D341Med (cell line): ENCODE data around the gene SEPHS2.
A peak's percentile ranks its signal among the peaks of the same experiment; 100 is the strongest.
"Not testable (repeated sequence)": the region's sequence is repeated elsewhere in the genome, so short reads cannot be mapped to it uniquely, and the experiment has no call there.

Experiments
- DNase-seq: peaks from one replicate; pipeline ENCODE4 v3.0.0; 2012; ENCODE audit warnings: low spot score

SEPHS2 gene, protein sequence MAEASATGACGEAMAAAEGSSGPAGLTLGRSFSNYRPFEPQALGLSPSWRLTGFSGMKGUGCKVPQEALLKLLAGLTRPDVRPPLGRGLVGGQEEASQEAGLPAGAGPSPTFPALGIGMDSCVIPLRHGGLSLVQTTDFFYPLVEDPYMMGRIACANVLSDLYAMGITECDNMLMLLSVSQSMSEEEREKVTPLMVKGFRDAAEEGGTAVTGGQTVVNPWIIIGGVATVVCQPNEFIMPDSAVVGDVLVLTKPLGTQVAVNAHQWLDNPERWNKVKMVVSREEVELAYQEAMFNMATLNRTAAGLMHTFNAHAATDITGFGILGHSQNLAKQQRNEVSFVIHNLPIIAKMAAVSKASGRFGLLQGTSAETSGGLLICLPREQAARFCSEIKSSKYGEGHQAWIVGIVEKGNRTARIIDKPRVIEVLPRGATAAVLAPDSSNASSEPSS

DNA sequence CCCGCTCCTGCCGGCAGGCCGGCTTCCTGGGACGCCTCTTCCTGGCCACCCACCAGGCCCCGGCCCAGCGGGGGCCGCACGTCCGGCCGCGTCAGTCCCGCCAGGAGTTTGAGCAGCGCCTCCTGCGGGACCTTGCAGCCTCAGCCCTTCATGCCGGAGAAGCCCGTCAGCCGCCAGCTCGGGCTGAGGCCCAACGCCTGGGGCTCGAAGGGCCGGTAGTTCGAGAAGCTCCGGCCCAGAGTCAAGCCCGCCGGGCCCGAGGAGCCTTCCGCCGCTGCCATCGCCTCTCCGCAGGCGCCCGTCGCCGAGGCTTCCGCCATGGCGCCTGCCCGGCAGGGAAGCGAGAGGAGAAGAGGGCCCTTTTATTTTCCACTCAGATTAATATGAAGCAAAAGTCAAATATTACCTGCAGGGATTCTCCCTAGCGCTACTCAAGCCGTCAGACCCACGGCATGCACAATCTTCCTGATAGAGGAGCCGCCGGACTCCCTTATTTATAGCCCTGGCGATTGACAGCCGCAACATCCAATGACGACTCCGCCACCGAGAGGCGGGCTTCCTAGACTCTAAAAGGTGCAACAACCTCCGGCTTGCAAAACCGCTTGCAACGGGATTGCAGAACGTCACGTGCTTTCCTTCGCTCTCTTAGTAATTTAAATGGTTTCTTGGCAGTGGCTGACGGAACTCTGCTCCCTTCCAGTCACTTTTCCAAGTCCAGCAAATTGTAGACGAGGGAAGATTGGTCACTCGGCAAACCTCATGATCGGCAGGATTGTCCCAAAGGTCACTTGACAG lies at the start of gene SEPHS2:
SEPHS2 (minus strand) TSS at position 467 of the 795 bp plus-strand sequence; CDS start at position 320, 147 bp downstream.
- peak; percentile 92 for DNase-seq

- no peak for DNase-seq
Observed at GRCh38 chr16:30494709-30495108, 49.0 kb upstream of the SEPHS2 start.

DNA sequence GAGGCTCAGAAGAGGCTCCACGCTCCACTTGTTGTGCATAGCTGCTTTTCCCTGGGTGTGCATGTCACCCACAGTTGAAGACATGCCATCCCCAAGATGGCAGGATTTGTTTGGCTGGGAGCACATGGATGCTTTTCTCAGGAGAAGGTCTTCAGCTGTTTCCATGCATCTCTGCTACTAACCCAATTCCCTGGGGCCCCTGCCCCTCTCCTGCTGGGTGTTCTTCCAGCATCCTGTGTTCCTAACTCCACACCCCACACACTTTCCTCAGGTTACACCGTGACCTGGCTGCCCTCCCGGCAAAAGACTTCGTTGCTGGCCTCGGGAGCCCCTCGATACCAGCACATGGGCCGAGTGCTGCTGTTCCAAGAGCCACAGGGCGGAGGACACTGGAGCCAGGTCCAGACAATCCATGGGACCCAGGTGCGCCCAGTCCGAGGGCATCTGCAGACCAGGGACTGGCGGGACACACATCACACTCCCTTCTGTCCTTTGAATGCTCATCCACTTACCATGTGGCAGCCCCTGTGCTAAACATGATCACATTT lies 48.3 kb upstream of the SEPHS2 start:
- DNase-seq, result no peak

- DNase-seq, result no peak
Observed at GRCh38 chr16:30491744-30492308, 46.2 kb upstream of the SEPHS2 start.

GRCh38 chr16:30491229-30491628 lies 45.6 kb upstream of the SEPHS2 start:
- DNase-seq, result no peak

GRCh38 chr16:30490210-30490609 lies 44.5 kb upstream of the SEPHS2 start:
- peak; percentile 23 for DNase-seq

DNA sequence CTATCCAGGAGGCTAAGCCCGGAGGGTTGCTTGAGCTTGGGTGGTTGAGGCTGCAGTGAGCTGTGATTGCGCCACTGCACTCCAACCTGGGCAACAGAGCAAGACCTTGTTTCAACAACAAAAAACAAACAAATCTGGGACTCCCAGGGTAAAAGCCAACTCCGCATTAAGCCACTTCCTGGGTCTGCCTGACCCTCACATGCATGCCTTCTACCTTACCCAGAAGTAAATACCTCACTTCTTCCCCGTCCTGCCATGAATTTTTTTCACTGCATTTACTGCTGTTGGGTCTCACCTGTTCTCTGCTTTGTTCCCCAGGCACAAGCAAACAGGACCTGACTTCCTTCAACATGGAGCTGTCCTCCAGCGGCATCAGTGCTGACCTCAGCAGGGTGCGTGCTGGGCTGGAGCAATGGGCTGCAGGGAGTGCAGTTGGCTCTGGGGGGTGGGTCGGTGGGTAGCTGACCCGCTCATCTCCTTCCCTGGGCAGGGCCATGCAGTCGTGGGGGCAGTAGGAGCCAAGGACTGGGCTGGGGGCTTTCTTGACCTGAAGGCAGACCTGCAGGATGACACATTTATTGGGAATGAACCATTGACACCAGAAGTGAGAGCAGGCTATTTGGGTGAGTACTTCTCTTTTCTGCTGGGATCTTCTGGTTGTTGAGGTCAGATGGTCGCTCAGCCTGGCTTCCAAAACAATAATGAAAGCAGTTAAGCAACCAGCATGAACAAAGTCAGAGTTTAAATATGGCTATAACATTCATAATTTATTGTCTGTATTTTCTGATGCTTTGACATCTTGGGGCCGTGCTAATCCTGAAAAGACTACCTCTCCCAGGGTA lies 43.3 kb upstream of the SEPHS2 start:
- DNase-seq, result peak; percentile 16

DNA sequence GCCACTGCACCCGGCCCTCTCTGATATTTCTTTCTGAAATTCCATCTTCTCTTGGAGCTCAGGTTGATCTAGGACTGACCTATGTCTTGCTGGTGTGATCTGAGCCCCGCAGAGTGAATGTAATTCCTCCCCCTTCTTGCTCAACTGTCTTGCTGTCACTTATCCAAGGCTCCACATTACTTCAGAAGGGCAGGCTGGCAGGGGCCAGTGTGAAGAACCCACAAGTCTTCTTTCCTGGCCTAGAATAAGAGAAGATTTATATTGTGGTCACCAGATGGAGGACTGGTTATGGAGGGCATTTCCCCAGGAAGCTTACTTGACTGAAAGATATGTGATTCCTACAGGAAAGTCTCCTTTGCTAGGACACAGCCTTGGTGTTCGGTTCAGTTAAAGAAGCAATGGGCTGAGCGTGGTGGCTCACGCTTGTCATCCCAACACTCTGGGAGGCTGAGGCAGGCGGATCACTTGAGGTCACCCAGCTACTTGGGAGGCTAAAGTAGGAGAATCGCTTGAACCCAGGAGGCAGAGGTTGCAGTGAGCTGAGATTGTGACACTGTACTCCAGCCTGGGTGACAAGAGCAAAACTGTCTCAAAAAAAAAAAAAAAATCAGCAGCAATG lies 40.3 kb upstream of the SEPHS2 start:
- no peak for DNase-seq

DNA sequence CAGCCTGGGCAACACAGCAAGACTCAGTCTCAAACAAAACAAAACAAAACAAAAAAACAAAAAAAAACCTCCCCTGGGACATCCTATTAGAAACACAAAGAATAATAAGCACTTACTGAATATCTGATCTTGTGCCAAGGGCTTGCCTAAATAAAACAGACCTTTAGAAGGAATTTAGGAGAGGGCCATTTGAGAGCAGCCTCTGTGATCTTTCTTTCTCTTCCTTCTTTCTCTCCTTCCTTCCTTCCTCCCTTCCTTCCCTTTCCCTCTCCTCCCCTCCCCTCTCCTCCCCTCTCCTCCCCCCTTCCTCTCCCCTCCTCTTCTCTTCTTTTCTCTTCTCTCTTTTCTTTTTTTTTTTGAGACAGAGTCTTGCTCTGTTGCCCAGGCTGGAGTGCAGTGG lies 39.2 kb upstream of the SEPHS2 start:
- DNase-seq, result no peak

DNA sequence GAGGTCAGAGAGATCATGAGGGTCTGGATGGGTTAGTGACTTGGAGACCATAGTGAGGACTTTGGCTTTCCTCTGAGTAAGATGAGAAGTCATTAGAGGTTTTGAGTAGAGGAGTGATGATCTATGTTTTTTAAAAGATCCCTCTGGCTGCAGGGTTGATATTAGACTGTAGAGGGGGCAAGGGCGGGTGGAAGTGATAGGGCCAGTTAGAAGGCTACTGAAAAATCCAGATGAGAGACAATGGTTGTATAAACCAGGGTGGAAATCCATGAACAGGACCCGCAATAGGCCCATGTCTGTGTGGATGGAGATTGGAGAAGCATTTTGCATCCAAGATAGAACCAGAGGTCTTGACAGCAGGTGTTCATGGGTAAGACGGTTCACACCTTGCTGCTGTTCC lies 36.7 kb upstream of the SEPHS2 start:
- no peak for DNase-seq

DNA sequence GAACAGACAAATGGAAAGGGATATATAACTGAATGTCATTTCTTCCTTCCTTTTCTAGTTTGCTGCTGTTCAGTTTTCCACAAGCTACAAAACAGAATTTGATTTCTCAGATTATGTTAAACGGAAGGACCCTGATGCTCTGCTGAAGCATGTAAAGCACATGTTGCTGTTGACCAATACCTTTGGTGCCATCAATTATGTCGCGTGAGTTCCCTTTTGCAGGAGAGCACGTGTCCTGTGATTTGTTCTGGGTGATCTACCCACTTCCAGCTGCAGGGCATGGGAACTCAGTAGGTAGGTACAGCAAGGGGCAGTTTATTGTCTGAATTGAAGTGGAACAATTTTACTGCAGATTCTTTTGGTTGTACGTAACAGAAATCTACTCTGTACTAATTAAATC lies 35.7 kb upstream of the SEPHS2 start:
- DNase-seq, result no peak

DNA sequence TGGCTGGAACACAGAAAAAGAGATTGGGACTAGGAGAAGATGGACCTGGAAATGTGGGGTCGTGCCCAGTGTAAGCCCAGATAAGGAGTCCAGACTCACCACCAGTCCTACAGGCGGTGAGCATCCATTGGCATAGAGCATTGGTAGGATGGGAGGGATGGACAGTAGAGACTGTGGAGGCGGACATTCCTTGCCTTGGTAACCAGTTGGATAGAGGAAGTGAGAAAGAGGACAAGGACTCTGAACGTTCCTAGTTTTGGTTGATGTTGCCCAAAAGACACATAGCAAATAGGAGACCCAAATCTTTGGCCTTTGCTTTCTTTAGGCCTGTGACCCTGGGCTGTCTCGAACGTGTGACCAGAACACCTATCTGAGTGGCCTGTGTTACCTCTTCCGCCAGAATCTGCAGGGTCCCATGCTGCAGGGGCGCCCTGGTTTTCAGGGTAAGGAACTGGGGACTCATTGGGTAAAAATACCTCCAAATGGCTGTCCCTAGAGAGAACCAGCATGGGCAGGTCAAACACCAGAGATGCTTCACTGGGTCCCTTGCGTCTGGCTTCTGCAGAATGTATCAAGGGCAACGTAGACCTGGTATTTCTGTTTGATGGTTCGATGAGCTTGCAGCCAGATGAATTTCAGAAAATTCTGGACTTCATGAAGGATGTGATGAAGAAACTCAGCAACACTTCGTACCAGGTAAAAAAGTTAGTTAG lies 33.2 kb upstream of the SEPHS2 start:
- no peak for DNase-seq

GRCh38 chr16:30477773-30478172 lies 32.1 kb upstream of the SEPHS2 start:
- not testable (repeated sequence) for DNase-seq

DNA sequence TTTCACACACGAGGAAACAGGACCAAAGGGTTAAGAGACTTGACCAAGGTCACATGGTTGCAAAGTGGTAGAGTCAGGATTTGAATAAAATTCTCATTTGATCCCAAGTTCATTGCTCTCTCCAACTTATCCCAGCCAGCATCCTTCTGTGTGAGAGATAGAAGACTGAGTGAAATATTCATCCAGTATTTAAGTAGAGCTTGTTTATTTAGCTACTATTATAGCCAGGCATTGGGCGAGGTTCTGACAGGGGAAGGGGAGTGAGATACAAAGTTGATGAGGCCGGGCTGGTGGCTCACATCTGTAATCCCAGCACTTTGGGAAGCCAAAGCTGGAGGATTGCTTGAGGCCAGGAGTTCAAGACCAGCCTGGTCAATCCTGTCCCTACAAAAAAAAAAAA lies 31.3 kb upstream of the SEPHS2 start:
- DNase-seq, result no peak

GRCh38 chr16:30474684-30475083 lies 29.0 kb upstream of the SEPHS2 start:
- DNase-seq, result no peak

DNA sequence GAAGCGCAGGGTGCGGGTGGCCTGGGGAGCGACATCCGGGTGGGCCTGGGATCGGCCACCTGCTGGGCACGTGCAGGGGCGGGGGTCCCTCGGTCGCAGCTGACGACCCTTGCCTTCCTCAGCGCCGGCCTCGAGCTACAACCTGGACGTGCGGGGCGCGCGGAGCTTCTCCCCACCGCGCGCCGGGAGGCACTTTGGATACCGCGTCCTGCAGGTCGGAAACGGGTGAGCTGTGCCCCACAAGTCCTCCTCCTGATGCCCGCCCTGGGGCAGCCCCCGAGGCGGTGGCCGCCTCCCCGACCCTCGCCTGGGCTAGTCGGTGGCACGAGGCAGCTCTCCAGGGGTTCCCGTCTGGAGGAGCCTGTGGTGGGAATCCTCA lies 28.4 kb upstream of the SEPHS2 start:
- no peak for DNase-seq

- no peak for DNase-seq
Observed at GRCh38 chr16:30473231-30474073, 27.8 kb upstream of the SEPHS2 start.

- DNase-seq, result no peak
Observed at GRCh38 chr16:30472328-30472942, 26.8 kb upstream of the SEPHS2 start, which contains the start of gene ITGAL. Gene ITGAL (plus strand): TSS chr16:30472742. CDS start chr16:30472838, 96 bp downstream.

DNA sequence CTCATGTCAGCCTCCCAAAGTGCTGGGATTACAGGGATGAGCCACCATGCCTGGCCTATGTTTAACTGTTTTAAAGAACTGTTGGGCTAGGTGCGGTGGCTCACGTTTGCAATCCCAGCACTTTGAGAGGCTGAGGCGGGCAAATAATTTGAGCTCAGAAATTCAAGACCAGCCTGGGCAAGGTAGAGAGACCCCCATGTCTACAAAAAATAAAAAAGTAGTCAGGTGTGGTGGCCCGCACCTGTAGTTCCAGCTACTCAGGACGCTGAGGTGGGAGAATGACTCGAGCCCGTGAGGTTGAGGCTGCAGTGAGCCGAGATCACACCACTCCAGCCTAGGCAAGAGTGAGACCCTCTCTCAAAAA lies 24.9 kb upstream of the SEPHS2 start:
- DNase-seq, result no peak
